Muscle of leg (tissue), 16 donors: ENCODE data around the gene SPATA1. TPM values are rescaled to one million over a fixed set of nuclear protein-coding genes. Genes with fewer than 3 reads are reported as not detected.

ENCODE experiments used
- DNase-seq: peaks from one replicate; pipeline ENCODE4 v3.0.0; 2013
- H3K27ac ChIP-seq: one replicate; pipeline ENCODE4 v1.5.1; 2013; ENCODE audit warnings: mild to moderate bottlenecking, low read length, control low read depth
- H3K27me3 ChIP-seq: one replicate; pipeline ENCODE4 v1.6.1; 2013; ENCODE audit warnings: low read length; ENCODE audit not compliant: control insufficient read depth, insufficient read depth
- H3K36me3 ChIP-seq: one replicate; pipeline ENCODE4 v1.6.1; 2013; ENCODE audit warnings: low read length; ENCODE audit not compliant: control insufficient read depth, insufficient read depth
- H3K4me1 ChIP-seq: one replicate; pipeline ENCODE4 v1.6.1; 2013; ENCODE audit warnings: low read length; ENCODE audit not compliant: control insufficient read depth, insufficient read depth
- H3K4me3 ChIP-seq: one replicate; pipeline ENCODE4 v1.5.1; 2013; ENCODE audit warnings: low read length, control low read depth
- H3K9me3 ChIP-seq: replicated peaks from 2 replicates; pipeline ENCODE4 v1.6.1; 2013; ENCODE audit warnings: low read depth, low read length; ENCODE audit not compliant: control insufficient read depth
- WGBS: methylation state at CpG from one replicate; pipeline ENCODE4 v1.1.5; 2013; ENCODE audit warnings: missing lambda C conversion rate; ENCODE audit not compliant: insufficient coverage; 5-methylcytosine and 5-hydroxymethylcytosine counted together
- long read RNA-seq, 11 donors: transcript quantifications; one replicate each; lab custom pipeline, GENCODE V29; 2026
- polyA plus RNA-seq, 8 donors: library from polyadenylated mRNA; unstranded; fragments of 120-200 nt; gene quantifications; one replicate each; pipeline versions ENCODE4 v1.2.1 to v1.2.3, GENCODE V29; 2013; ENCODE audit warnings: inconsistent platforms in 1 of 8, low replicate concordance in 1 of 8; ENCODE audit not compliant: insufficient read length in 8 of 8, insufficient read depth in 1 of 8
- total RNA-seq: library from RNA; stranded (reverse); fragments of 120-200 nt; gene quantifications from one replicate; pipeline ENCODE4 v1.2.4, GENCODE V29; 2013

SPATA1 gene
- total RNA-seq (1.8 TPM), polyA plus RNA-seq (1 to 10 TPM in 6 of 8 donors, under 1 TPM in 2; 0.49 to 3.0 (median 1.6) TPM)
- long read RNA-seq, donor 1 = 0 reads
- long read RNA-seq, donor 2 = 0 reads
- long read RNA-seq, donor 3 = 0 reads
- long read RNA-seq, donor 4 = 0 reads
- long read RNA-seq, donor 5, partial matches to known transcripts = 13 of 13 reads
- long read RNA-seq, donor 5, other reads (novel, unspliced or antisense) = 0 of 13 reads
- long read RNA-seq, donor 6 = 0 reads
- long read RNA-seq, donor 7 = 0 reads
- long read RNA-seq, donor 8 = 0 reads
- long read RNA-seq, donor 9 = 0 reads
- long read RNA-seq, donor 10 = 0 reads
- long read RNA-seq, donor 11 = 0 reads

GRCh38 chr1:84506002-84506728, at the start of gene SPATA1, which contains the start of gene GNG5:
TSS of gene SPATA1 (plus strand) at chr1:84506386. CDS start at chr1:84516360, 9,974 bp downstream.
TSS of gene GNG5 (minus strand) at chr1:84506581. CDS start at chr1:84506091, 490 bp downstream.
- Histone ChIP-seq H3K9me3 (peaks cover 3% of the 10 kb centered on the region), H3K27me3 (no peaks in the 10 kb centered on the region), H3K4me1 (peaks cover 14% of the 10 kb centered on the region), H3K36me3 (peaks cover 4% of the 10 kb centered on the region), H3K27ac (peak within 1 kb of the TSS; percentile 100), H3K4me3 (peak within 1 kb of the TSS; percentile 85)
- WGBS = under 1% methylated on average over 41 of the region's 60 CpGs
- peak; percentile 99 for DNase-seq

GRCh38 chr1:84462118-84462517, 44.1 kb upstream of the SPATA1 start:
- Histone ChIP-seq H3K4me1 (no peaks in the 10 kb centered on the region), H3K9me3 (no peaks in the 10 kb centered on the region), H3K27ac (no peak overlapping the region), H3K4me3 (no peak overlapping the region), H3K27me3 (peaks cover 10% of the 10 kb centered on the region), H3K36me3 (no peaks in the 10 kb centered on the region)
- whole genome bisulfite sequencing = 100% methylated on average over 1 of the region's 1 CpG
- no peak for DNase-seq

- Histone ChIP-seq H3K4me3 (no peak overlapping the region), H3K27ac (no peak overlapping the region), H3K4me1 (no peaks in the 10 kb centered on the region), H3K36me3 (no peaks in the 10 kb centered on the region), H3K9me3 (no peaks in the 10 kb centered on the region), H3K27me3 (peaks cover 11% of the 10 kb centered on the region)
- no peak for DNase-seq
These were observed 38.9 kb upstream of the SPATA1 start for GRCh38 chr1:84467298-84467697.

GRCh38 chr1:84476225-84476624, 30.0 kb upstream of the SPATA1 start:
- Histone ChIP-seq H3K4me1 (peaks cover 7% of the 10 kb centered on the region), H3K27me3 (peaks cover 20% of the 10 kb centered on the region), H3K9me3 (peaks cover 8% of the 10 kb centered on the region), H3K36me3 (peaks cover 2% of the 10 kb centered on the region), H3K27ac (no peak overlapping the region), H3K4me3 (no peak overlapping the region)
- DNase-seq = no peak
- no CpG with 5 or more reads among the region's 1 CpG for WGBS

GRCh38 chr1:84478876-84479868, 27.0 kb upstream of the SPATA1 start, which contains the start of gene RPF1:
TSS of gene RPF1 (plus strand) at chr1:84479266. CDS start at chr1:84479282, 16 bp downstream.
- WGBS = under 1% methylated on average over 37 of the region's 51 CpGs
- peak; percentile 95 for DNase-seq
- Histone ChIP-seq H3K27me3 (peaks cover 10% of the 10 kb centered on the region), H3K27ac (peak within 1 kb of the TSS; percentile 98), H3K9me3 (peaks cover 8% of the 10 kb centered on the region), H3K4me3 (peak within 1 kb of the TSS; percentile 93), H3K4me1 (peaks cover 9% of the 10 kb centered on the region), H3K36me3 (peaks cover 4% of the 10 kb centered on the region)

- Histone ChIP-seq H3K4me3 (peak overlapping the region; percentile 93), H3K4me1 (peaks cover 9% of the 10 kb centered on the region), H3K9me3 (peaks cover 8% of the 10 kb centered on the region), H3K36me3 (peaks cover 4% of the 10 kb centered on the region), H3K27me3 (peaks cover 10% of the 10 kb centered on the region), H3K27ac (peak overlapping the region; percentile 98)
- no peak for DNase-seq
- 0% methylated on average over 1 of the region's 9 CpGs for WGBS
These were observed 26.2 kb upstream of the SPATA1 start for GRCh38 chr1:84479998-84480397.

- H3K4me3 ChIP-seq = no peak overlapping the region
- H3K27me3 ChIP-seq = peaks cover 10% of the 10 kb centered on the region
- H3K9me3 ChIP-seq = peaks cover 8% of the 10 kb centered on the region
- WGBS = no CpG with 5 or more reads among the region's 4 CpGs
- no peak overlapping the region for H3K27ac ChIP-seq
- DNase-seq = no peak
- peaks cover 7% of the 10 kb centered on the region for H3K36me3 ChIP-seq
- H3K4me1 ChIP-seq = peaks cover 9% of the 10 kb centered on the region
These were observed 25.5 kb upstream of the SPATA1 start for GRCh38 chr1:84480650-84481049.

GRCh38 chr1:84481317-84481716, 24.9 kb upstream of the SPATA1 start:
- DNase-seq = no peak
- Histone ChIP-seq H3K4me1 (peaks cover 9% of the 10 kb centered on the region), H3K36me3 (peaks cover 9% of the 10 kb centered on the region), H3K27ac (no peak overlapping the region), H3K27me3 (peaks cover 9% of the 10 kb centered on the region), H3K9me3 (peaks cover 8% of the 10 kb centered on the region), H3K4me3 (no peak overlapping the region)
- no CpG with 5 or more reads among the region's 2 CpGs for WGBS

GRCh38 chr1:84488107-84488506, 18.1 kb upstream of the SPATA1 start:
- H3K36me3 ChIP-seq = peaks cover 23% of the 10 kb centered on the region
- WGBS = no CpG with 5 or more reads among the region's 3 CpGs

More at GRCh38 chr1:84488107-84488506, 18.1 kb upstream of the SPATA1 start:
- Histone ChIP-seq H3K9me3 (no peaks in the 10 kb centered on the region), H3K4me1 (no peaks in the 10 kb centered on the region), H3K4me3 (no peak overlapping the region), H3K27ac (no peak overlapping the region), H3K27me3 (no peaks in the 10 kb centered on the region)
- DNase-seq = no peak
